Transverse colon (tissue), 4 donors: ENCODE results near the gene NT5DC2.

Experiments used
- POLR2A ChIP-seq: fragments of 450-650 bp; IDR thresholded peaks from one replicate; pipeline ENCODE4 v1.6.1; 2016; ENCODE audit warnings: antibody characterized with exemption, mild to moderate bottlenecking, moderate library complexity
- POLR2AphosphoS5 ChIP-seq, 3 donors: sonication (generic); formaldehyde crosslinking; IDR thresholded peaks; one replicate each; pipeline ENCODE4 v1.6.1; 2016; ENCODE audit warnings: antibody characterized with exemption in 3 of 3
- TF ChIP-seq, protein P1 (sequence below), 5 experiments: fragments of 200-600 bp in 3 of 5; fragments of 450-650 bp in 2 of 5; sonication (generic) in 3 of 5; IDR thresholded peaks; 1 replicate in 2 of 5; 2 replicates in 3 of 5; pipeline ENCODE4 v1.5.1; 2016 to 2017; ENCODE audit warnings: antibody characterized with exemption in 5 of 5, inconsistent platforms in 3 of 5, mild to moderate bottlenecking in 2 of 5, moderate library complexity in 1 of 5

DNA sequence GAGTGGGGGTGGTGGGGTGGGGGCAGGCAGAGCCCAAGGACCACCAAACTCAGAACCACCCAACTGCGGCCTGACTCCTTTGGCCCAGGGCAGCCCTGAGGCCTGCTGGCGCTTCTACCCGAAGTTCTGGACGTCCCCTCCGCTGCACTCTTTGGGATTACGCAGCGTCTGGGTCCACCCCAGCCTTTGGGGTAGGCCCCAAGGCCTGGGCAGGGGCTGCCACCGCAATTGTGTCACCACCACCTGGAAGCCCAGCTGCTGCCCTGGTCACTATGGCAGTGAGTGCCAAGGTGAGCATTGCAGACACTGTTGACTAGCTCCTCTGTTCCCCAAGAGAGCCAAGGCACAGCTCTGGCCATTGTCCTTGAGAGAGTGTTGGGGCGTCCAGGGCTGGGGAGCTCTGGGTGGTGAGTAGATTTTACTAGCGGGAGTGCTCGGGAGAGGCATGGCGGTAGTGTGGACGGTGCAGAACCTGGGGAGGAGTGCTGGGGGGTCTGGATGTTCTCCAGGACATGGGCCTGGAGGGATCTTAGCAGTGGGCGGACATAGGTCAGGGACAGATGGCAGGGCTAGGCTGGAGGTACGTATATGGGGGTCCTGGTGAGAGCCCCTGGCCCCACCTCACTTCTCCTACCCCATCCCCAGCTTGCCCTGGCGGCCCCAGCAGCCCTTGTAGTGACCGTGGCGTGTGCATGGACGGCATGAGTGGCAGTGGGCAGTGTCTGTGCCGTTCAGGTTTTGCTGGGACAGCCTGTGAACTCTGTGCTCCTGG, 12.8 kb downstream of the NT5DC2 start:
- TF ChIP-seq, protein P1, sequence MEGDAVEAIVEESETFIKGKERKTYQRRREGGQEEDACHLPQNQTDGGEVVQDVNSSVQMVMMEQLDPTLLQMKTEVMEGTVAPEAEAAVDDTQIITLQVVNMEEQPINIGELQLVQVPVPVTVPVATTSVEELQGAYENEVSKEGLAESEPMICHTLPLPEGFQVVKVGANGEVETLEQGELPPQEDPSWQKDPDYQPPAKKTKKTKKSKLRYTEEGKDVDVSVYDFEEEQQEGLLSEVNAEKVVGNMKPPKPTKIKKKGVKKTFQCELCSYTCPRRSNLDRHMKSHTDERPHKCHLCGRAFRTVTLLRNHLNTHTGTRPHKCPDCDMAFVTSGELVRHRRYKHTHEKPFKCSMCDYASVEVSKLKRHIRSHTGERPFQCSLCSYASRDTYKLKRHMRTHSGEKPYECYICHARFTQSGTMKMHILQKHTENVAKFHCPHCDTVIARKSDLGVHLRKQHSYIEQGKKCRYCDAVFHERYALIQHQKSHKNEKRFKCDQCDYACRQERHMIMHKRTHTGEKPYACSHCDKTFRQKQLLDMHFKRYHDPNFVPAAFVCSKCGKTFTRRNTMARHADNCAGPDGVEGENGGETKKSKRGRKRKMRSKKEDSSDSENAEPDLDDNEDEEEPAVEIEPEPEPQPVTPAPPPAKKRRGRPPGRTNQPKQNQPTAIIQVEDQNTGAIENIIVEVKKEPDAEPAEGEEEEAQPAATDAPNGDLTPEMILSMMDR (IDR thresholded peaks at IDR 0.05), result no peak
- TF ChIP-seq POLR2A (no peak), POLR2AphosphoS5 (IDR thresholded peaks at IDR 0.05) (no peak)
